OCI-LY7 (cell line): ENCODE data around the gene MYRIP.

Experiments used
- EZH2phosphoT487 ChIP-seq: fragments of 200-600 bp; sonication (generic); IDR thresholded peaks from 2 replicates; pipeline ENCODE4 v1.6.1; 2018; ENCODE audit warnings: low read depth, borderline replicate concordance, mild to moderate bottlenecking, mixed run types, antibody characterized with exemption, low read length, moderate library complexity, mixed read lengths
- TF ChIP-seq, protein P1 (sequence below): fragments of 200-600 bp; sonication (generic); conservative IDR thresholded peaks from 2 replicates; pipeline ENCODE4 v1.5.1; 2014; ENCODE audit warnings: mild to moderate bottlenecking, antibody characterized with exemption, low read length, moderate library complexity, mixed read lengths

- TF ChIP-seq, protein P1, sequence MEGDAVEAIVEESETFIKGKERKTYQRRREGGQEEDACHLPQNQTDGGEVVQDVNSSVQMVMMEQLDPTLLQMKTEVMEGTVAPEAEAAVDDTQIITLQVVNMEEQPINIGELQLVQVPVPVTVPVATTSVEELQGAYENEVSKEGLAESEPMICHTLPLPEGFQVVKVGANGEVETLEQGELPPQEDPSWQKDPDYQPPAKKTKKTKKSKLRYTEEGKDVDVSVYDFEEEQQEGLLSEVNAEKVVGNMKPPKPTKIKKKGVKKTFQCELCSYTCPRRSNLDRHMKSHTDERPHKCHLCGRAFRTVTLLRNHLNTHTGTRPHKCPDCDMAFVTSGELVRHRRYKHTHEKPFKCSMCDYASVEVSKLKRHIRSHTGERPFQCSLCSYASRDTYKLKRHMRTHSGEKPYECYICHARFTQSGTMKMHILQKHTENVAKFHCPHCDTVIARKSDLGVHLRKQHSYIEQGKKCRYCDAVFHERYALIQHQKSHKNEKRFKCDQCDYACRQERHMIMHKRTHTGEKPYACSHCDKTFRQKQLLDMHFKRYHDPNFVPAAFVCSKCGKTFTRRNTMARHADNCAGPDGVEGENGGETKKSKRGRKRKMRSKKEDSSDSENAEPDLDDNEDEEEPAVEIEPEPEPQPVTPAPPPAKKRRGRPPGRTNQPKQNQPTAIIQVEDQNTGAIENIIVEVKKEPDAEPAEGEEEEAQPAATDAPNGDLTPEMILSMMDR = no peak
- TF ChIP-seq EZH2phosphoT487 = no peak
Measured at GRCh38 chr3:40102182-40102581, 292.8 kb downstream of the MYRIP start.
